ENCODE measurements around the gene SLC17A4.
"Not testable (repeated sequence)": the region's sequence is repeated elsewhere in the genome, so short reads cannot be mapped to it uniquely, and the experiment has no call there.

SLC17A4 gene

DNA sequence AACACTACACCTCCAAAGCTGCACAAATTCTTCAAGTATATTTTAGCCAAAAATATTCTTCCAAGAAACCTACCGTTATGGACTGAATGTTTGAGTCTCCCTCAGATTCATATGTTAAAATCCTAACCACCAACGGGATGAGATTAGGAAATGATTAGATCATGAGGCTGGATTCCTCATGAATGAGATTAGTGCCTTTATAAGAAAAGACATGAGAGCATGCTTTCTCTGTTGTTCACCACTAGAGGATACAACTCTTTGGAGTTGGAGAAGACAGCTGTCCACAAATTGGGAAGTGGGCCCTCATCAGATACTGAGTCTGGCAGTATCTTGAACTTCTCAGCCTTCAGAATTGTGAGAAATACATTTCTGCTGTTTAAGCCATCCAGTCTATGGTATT lies 7.1 kb upstream of the SLC17A4 start:
- Histone ChIP-seq H3K9me3 (ENCODE audit: severe bottlenecking) (no peaks in the 10 kb centered on the region), H3K4me3 (ENCODE audit: severe bottlenecking) (no peak overlapping the region), H3K4me1 (ENCODE audit: insufficient read depth, poor library complexity, severe bottlenecking) (no peaks in the 10 kb centered on the region), H3K36me3 (ENCODE audit: low read depth) (no peaks in the 10 kb centered on the region), H3K27me3 (ENCODE audit: insufficient read depth, poor library complexity, severe bottlenecking) (no peaks in the 10 kb centered on the region), H3K27ac (ENCODE audit: poor library complexity, severe bottlenecking) (no peak overlapping the region)
- no peak for TF ChIP-seq CTCF (IDR thresholded peaks at IDR 0.05; ENCODE audit: poor library complexity, severe bottlenecking)
- DNase-seq (ENCODE audit: low spot score) (no peak), ATAC-seq (ENCODE audit: low read depth) (no peak)

GRCh38 chr6:25748049-25748448 lies 6.5 kb upstream of the SLC17A4 start:
- no peak overlapping the region for H3K4me3 ChIP-seq (ENCODE audit: severe bottlenecking)
- DNase-seq (ENCODE audit: low spot score), result no peak
- no peaks in the 10 kb centered on the region for H3K9me3 ChIP-seq (ENCODE audit: severe bottlenecking)
- no peaks in the 10 kb centered on the region for H3K27me3 ChIP-seq (ENCODE audit: insufficient read depth, poor library complexity, severe bottlenecking)
- H3K36me3 ChIP-seq (ENCODE audit: low read depth), result no peaks in the 10 kb centered on the region
- ATAC-seq (ENCODE audit: low read depth), result no peak
- H3K27ac ChIP-seq (ENCODE audit: poor library complexity, severe bottlenecking), result no peak overlapping the region
- no peak for TF ChIP-seq CTCF (IDR thresholded peaks at IDR 0.05; ENCODE audit: poor library complexity, severe bottlenecking)
- no peaks in the 10 kb centered on the region for H3K4me1 ChIP-seq (ENCODE audit: insufficient read depth, poor library complexity, severe bottlenecking)

GRCh38 chr6:25748601-25749517 lies 5.7 kb upstream of the SLC17A4 start:
- H3K9me3 ChIP-seq (ENCODE audit: severe bottlenecking); H3K36me3 ChIP-seq (ENCODE audit: low read depth); H3K4me1 ChIP-seq (ENCODE audit: insufficient read depth, poor library complexity, severe bottlenecking); ATAC-seq (ENCODE audit: low read depth); H3K27me3 ChIP-seq (ENCODE audit: insufficient read depth, poor library complexity, severe bottlenecking); DNase-seq (ENCODE audit: low spot score); H3K4me3 ChIP-seq (ENCODE audit: severe bottlenecking); H3K27ac ChIP-seq (ENCODE audit: poor library complexity, severe bottlenecking): not testable (repeated sequence)

DNA sequence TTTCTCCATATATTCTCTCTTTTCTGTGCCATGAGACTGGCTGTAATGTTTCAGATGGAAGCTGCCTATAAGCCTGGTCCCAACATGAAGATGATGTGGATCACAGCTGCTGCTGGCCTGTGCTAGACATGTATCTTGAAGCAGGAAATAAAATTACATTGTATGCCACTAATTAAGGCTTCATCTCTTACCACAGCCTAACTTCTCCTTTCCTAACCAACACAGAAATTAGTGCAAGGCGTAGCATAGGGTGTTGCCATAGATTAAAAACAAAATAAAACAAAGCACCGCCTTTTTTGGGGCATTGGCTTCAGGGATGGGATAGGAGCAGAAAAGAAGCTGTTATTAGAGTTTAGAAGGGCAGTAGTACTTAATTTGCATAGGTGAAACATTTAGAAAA lies 4.7 kb upstream of the SLC17A4 start:
- Histone ChIP-seq H3K4me3 (ENCODE audit: severe bottlenecking) (no peak overlapping the region), H3K9me3 (ENCODE audit: severe bottlenecking) (no peaks in the 10 kb centered on the region), H3K4me1 (ENCODE audit: insufficient read depth, poor library complexity, severe bottlenecking) (no peaks in the 10 kb centered on the region), H3K27me3 (ENCODE audit: insufficient read depth, poor library complexity, severe bottlenecking) (no peaks in the 10 kb centered on the region), H3K36me3 (ENCODE audit: low read depth) (no peaks in the 10 kb centered on the region), H3K27ac (ENCODE audit: poor library complexity, severe bottlenecking) (no peak overlapping the region)
- ATAC-seq (ENCODE audit: low read depth) (no peak), DNase-seq (ENCODE audit: low spot score) (no peak)
- TF ChIP-seq CTCF (IDR thresholded peaks at IDR 0.05; ENCODE audit: poor library complexity, severe bottlenecking), result no peak

- H3K27me3 ChIP-seq (ENCODE audit: insufficient read depth, poor library complexity, severe bottlenecking), result no peaks in the 10 kb centered on the region
- H3K27ac ChIP-seq (ENCODE audit: poor library complexity, severe bottlenecking), result no peak overlapping the region
- no peaks in the 10 kb centered on the region for H3K9me3 ChIP-seq (ENCODE audit: severe bottlenecking)
- TF ChIP-seq CTCF (IDR thresholded peaks at IDR 0.05; ENCODE audit: poor library complexity, severe bottlenecking), result no peak
- ATAC-seq (ENCODE audit: low read depth), result no peak
- no peak for DNase-seq (ENCODE audit: low spot score)
- no peak overlapping the region for H3K4me3 ChIP-seq (ENCODE audit: severe bottlenecking)
- H3K4me1 ChIP-seq (ENCODE audit: insufficient read depth, poor library complexity, severe bottlenecking), result no peaks in the 10 kb centered on the region
- H3K36me3 ChIP-seq (ENCODE audit: low read depth), result no peaks in the 10 kb centered on the region
Measured at GRCh38 chr6:25750906-25751305, 3.6 kb upstream of the SLC17A4 start.

Data from RWPE2 (cell line).